Measurements from ENCODE around the gene TM6SF1.

- no peak for TF ChIP-seq POLR2A (IDR thresholded peaks at IDR 0.05)
- TF ChIP-seq, protein P1, sequence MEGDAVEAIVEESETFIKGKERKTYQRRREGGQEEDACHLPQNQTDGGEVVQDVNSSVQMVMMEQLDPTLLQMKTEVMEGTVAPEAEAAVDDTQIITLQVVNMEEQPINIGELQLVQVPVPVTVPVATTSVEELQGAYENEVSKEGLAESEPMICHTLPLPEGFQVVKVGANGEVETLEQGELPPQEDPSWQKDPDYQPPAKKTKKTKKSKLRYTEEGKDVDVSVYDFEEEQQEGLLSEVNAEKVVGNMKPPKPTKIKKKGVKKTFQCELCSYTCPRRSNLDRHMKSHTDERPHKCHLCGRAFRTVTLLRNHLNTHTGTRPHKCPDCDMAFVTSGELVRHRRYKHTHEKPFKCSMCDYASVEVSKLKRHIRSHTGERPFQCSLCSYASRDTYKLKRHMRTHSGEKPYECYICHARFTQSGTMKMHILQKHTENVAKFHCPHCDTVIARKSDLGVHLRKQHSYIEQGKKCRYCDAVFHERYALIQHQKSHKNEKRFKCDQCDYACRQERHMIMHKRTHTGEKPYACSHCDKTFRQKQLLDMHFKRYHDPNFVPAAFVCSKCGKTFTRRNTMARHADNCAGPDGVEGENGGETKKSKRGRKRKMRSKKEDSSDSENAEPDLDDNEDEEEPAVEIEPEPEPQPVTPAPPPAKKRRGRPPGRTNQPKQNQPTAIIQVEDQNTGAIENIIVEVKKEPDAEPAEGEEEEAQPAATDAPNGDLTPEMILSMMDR (IDR thresholded peaks at IDR 0.05 in 8 of 11, conservative IDR thresholded peaks at IDR 0.05 in 3 of 11): no peak
Observed at GRCh38 chr15:83114856-83115255, 7.4 kb downstream of the TM6SF1 start.

Data from spleen (tissue), 7 donors.